SK-N-SH (cell line): ENCODE results near the gene HTT. TPM values are rescaled to one million over a fixed set of nuclear protein-coding genes. Genes with fewer than 3 reads are reported as not detected.

Experiments
- CTCF ChIA-PET: fragments of 300-600, 350-600 bp; formaldehyde crosslinking; extraction: SDS; loops from one replicate; lab custom pipeline; 2021; lab: Yijun Ruan, JAX
- POLR2A ChIA-PET: fragments of 350-600 bp; sonication (Branson Sonifier 250); formaldehyde crosslinking; extraction: SDS; loops from one replicate; lab custom pipeline; 2020; ENCODE audit warnings: antibody characterized with exemption, inconsistent platforms; lab: Yijun Ruan, JAX
- DNase-seq: peaks from one replicate; pipeline ENCODE4 v3.0.0; 2012
- H2AFZ ChIP-seq: fragments of 200-600 bp; sonication (generic); 2 replicates; pipeline ENCODE4 v1.8.1; 2016; ENCODE audit warnings: antibody characterized with exemption, mild to moderate bottlenecking, low read depth
- H3F3A ChIP-seq: fragments of 200-600 bp; sonication (generic); replicated peaks from 2 replicates; pipeline ENCODE3; 2016; ENCODE audit warnings: antibody characterized with exemption, mild to moderate bottlenecking; ENCODE audit not compliant: insufficient read depth
- H3K27ac ChIP-seq, 2 experiments: fragments of 200-500 bp in 1 of 2; fragments of 200-600 bp in 1 of 2; sonication (Bioruptor generic) in 1 of 2; sonication (generic), shearing (Covaris generic) in 1 of 2; 2 replicates each; pipeline versions ENCODE4 v1.5.1 to v1.6.1; 2014 to 2016; ENCODE audit warnings: low read depth in 2 of 2, inconsistent platforms in 1 of 2, low read length in 1 of 2, mild to moderate bottlenecking in 1 of 2, mixed read lengths in 1 of 2
- H3K27me3 ChIP-seq: fragments of 200-600 bp; sonication (generic), shearing (Covaris generic); 2 replicates; pipeline ENCODE4 v1.6.1; 2016; ENCODE audit warnings: mixed run types; ENCODE audit not compliant: insufficient read depth
- H3K36me3 ChIP-seq, 2 experiments: fragments of 200-500 bp in 1 of 2; fragments of 200-600 bp in 1 of 2; sonication (Bioruptor generic) in 1 of 2; sonication (generic) in 1 of 2; replicated peaks in 1 of 2; 2 replicates each; pipeline versions ENCODE3 to v1.5.1; 2014 to 2016; ENCODE audit warnings: low read length in 1 of 2, mild to moderate bottlenecking in 1 of 2; ENCODE audit not compliant: insufficient read depth in 2 of 2, control insufficient read depth in 1 of 2
- H3K4me1 ChIP-seq, 2 experiments: fragments of 200-500 bp in 1 of 2; fragments of 200-600 bp in 1 of 2; sonication (Bioruptor generic) in 1 of 2; sonication (generic), shearing (Covaris generic) in 1 of 2; 2 replicates each; pipeline versions ENCODE4 v1.5.1 to v1.6.1; 2014 to 2016; ENCODE audit warnings: low read depth in 1 of 2, low read length in 1 of 2, mixed run types in 1 of 2; ENCODE audit not compliant: insufficient read depth in 2 of 2, control insufficient read depth in 1 of 2
- H3K4me2 ChIP-seq: fragments of 200-600 bp; sonication (generic), shearing (Covaris generic); 2 replicates; pipeline ENCODE4 v1.6.1; 2017; ENCODE audit warnings: mixed run types
- H3K4me3 ChIP-seq, 2 experiments: fragments of 200-500 bp in 1 of 2; fragments of 200-600 bp in 1 of 2; sonication (Bioruptor generic) in 1 of 2; sonication (generic), shearing (Covaris generic) in 1 of 2; 2 replicates each; pipeline versions ENCODE4 v1.5.1 to v1.8.1; 2014 to 2016; ENCODE audit warnings: low read depth in 2 of 2, inconsistent platforms in 1 of 2, low read length in 1 of 2, mild to moderate bottlenecking in 1 of 2, mixed read lengths in 1 of 2, moderate library complexity in 1 of 2
- H3K79me2 ChIP-seq: fragments of 200-600 bp; sonication (generic); 2 replicates; pipeline ENCODE4 v1.8.1; 2017; ENCODE audit warnings: mild to moderate bottlenecking; ENCODE audit not compliant: insufficient read depth
- H3K9ac ChIP-seq: fragments of 200-600 bp; sonication (generic); 2 replicates; pipeline ENCODE4 v1.6.1; 2017; ENCODE audit warnings: mixed run types
- H3K9me2 ChIP-seq: fragments of 200-600 bp; sonication (generic); 2 replicates; pipeline ENCODE4 v1.6.1; 2017; ENCODE audit warnings: mixed run types
- H3K9me3 ChIP-seq: fragments of 200-600 bp; sonication (generic); 2 replicates; pipeline ENCODE4 v1.6.1; 2017; ENCODE audit warnings: mixed run types, mild to moderate bottlenecking, moderate library complexity
- H4K20me1 ChIP-seq: fragments of 200-600 bp; sonication (generic); 2 replicates; pipeline ENCODE4 v1.6.1; 2017; ENCODE audit warnings: mild to moderate bottlenecking, mixed run types; ENCODE audit not compliant: insufficient read depth
- CTCF ChIP-seq: fragments of 200-600 bp; sonication (generic); IDR thresholded peaks from 2 replicates; pipeline ENCODE4 v1.6.1; 2017; ENCODE audit warnings: antibody characterized with exemption, mild to moderate bottlenecking, moderate library complexity
- EP300 ChIP-seq, 2 experiments: IDR thresholded peaks; 2 replicates each; pipeline versions ENCODE4 v1.4.0 to v1.6.1; 2012; ENCODE audit warnings: borderline replicate concordance in 1 of 2, low read depth in 1 of 2, low read length in 1 of 2
- FOSL2 ChIP-seq: IDR thresholded peaks from 2 replicates; pipeline ENCODE4 v1.4.0; 2012; ENCODE audit warnings: low read depth, mild to moderate bottlenecking, moderate library complexity, borderline replicate concordance
- JUND ChIP-seq: IDR thresholded peaks from 2 replicates; pipeline ENCODE4 v1.4.0; 2012
- MAX ChIP-seq: IDR thresholded peaks from 2 replicates; pipeline ENCODE4 v1.4.0; 2012; ENCODE audit warnings: low read depth
- SIN3A ChIP-seq: IDR thresholded peaks from 2 replicates; pipeline ENCODE4 v1.6.1; 2012; ENCODE audit warnings: low read depth, mild to moderate bottlenecking, low read length, moderate library complexity, borderline replicate concordance
- SMC3 ChIP-seq: IDR thresholded peaks from 2 replicates; pipeline ENCODE4 v1.6.1; 2012; ENCODE audit warnings: low read depth, low read length, improper control_type of control experiment
- YY1 ChIP-seq: IDR thresholded peaks from 2 replicates; pipeline ENCODE4 v1.4.0; 2012; ENCODE audit warnings: low read depth, mild to moderate bottlenecking
- WGBS: methylation state at CpG from one replicate; pipeline ENCODE4 v1.1.6; 2017; ENCODE audit warnings: low lambda C conversion rate; 5-methylcytosine and 5-hydroxymethylcytosine counted together
- polyA plus RNA-seq, 3 experiments: library from polyadenylated mRNA; depleted of rRNA; stranded (reverse); fragments of >200 nt; gene quantifications; 2 replicates each; pipeline ENCODE4 v1.2.3, GENCODE V29; 2012

Gene HTT
- polyA plus RNA-seq, 1 of the 3 experiments (the other 2 are of a cell fraction) = 11.3 TPM

GRCh38 chr4:3111461-3111860 lies 37.0 kb downstream of the HTT start:
- H3K9me3 ChIP-seq = no peaks in the 10 kb centered on the region
- H3K4me3 ChIP-seq = 0 out of 4 replicates have a peak overlapping the region, but pooled peaks of 1 of the 2 experiments have one; percentile 13
- peaks cover 34% of the 10 kb centered on the region for H3K79me2 ChIP-seq
- ChIA-PET POLR2A (no interaction called here), CTCF (interaction anchor here (1.2 to 2.7 kb wide), 3 partner anchors 12 to 769 kb away, joined by 3 to 15 read pairs (median 4); no protein-coding TSS in a partner anchor)
- peak overlapping the region; percentile 16; the same call in 1 of the 2 replicates for H3K9ac ChIP-seq
- no peak overlapping the region for H2AFZ ChIP-seq
- no peak for TF ChIP-seq SMC3
- peak; percentile 47; the same call in 1 of the 2 replicates for TF ChIP-seq FOSL2
- TF ChIP-seq EP300 (IDR thresholded peaks at IDR 0.05; ENCODE audit: borderline replicate concordance in 1 of 2, low read depth in 1 of 2, low read length in 1 of 2) = peak in 1 of 2 experiments; percentile 22; a peak in 1 of 4 replicates
- TF ChIP-seq CTCF = no peak
- peak; percentile 33 for TF ChIP-seq JUND
- peak overlapping the region; percentile 44; the same call in 1 of the 2 replicates for H3K4me2 ChIP-seq
- peak overlapping the region in 1 of 2 experiments; percentile 61; a peak in 2 of 4 replicates for H3K27ac ChIP-seq
- DNase-seq = no peak
- peaks cover 35 to 63% of the 10 kb centered on the region in 2 experiments for H3K36me3 ChIP-seq
- no peaks in the 10 kb centered on the region for H3K27me3 ChIP-seq
- no peaks in the 10 kb centered on the region for H4K20me1 ChIP-seq
- WGBS = 34% methylated on average over 5 of the region's 5 CpGs
- H3K9me2 ChIP-seq = no peaks in the 10 kb centered on the region
- H3F3A ChIP-seq = peaks cover 18% of the 10 kb centered on the region
- peaks cover 3 to 45% of the 10 kb centered on the region in 2 experiments; a peak in 3 of 4 replicates for H3K4me1 ChIP-seq

GRCh38 chr4:3112201-3112600 lies 37.7 kb downstream of the HTT start:
- H3K79me2 ChIP-seq = peaks cover 31% of the 10 kb centered on the region
- 96% methylated on average over 4 of the region's 4 CpGs for WGBS
- peaks cover under 1 to 42% of the 10 kb centered on the region in 2 experiments; a peak in 3 of 4 replicates for H3K4me1 ChIP-seq
- H3K27ac ChIP-seq = peak overlapping the region in 1 of 2 experiments; percentile 61; a peak in 2 of 4 replicates
- no peaks in the 10 kb centered on the region for H3K9me2 ChIP-seq
- ChIA-PET CTCF (interaction anchor here (1.2 to 2.7 kb wide), 2 partner anchors 11 to 769 kb away, joined by 3 to 15 read pairs; no protein-coding TSS in a partner anchor), POLR2A (no interaction called here)
- H2AFZ ChIP-seq = no peak overlapping the region
- H3K27me3 ChIP-seq = no peaks in the 10 kb centered on the region
- H3F3A ChIP-seq = peaks cover 18% of the 10 kb centered on the region
- no peak overlapping the region for H3K4me3 ChIP-seq
- H3K36me3 ChIP-seq = peaks cover 42 to 67% of the 10 kb centered on the region in 2 experiments
- no peaks in the 10 kb centered on the region for H3K9me3 ChIP-seq
- no peak for DNase-seq
- H3K4me2 ChIP-seq = peak overlapping the region; percentile 44; the same call in 1 of the 2 replicates
- TF ChIP-seq MAX (no peak), SIN3A (no peak), YY1 (no peak)
- TF ChIP-seq, all 33 proteins: peak for 0
- H3K9ac ChIP-seq = no peak overlapping the region
- H4K20me1 ChIP-seq = no peaks in the 10 kb centered on the region
